SJCRH30 (cell line): ENCODE data around the gene OR2D2. TPM values are rescaled to one million over a fixed set of nuclear protein-coding genes. Genes with fewer than 3 reads are reported as not detected.
"Not testable (repeated sequence)": the region's sequence is repeated elsewhere in the genome, so short reads cannot be mapped to it uniquely, and the experiment has no call there.

ENCODE experiments used
- DNase-seq, 2 experiments: peaks; one replicate each; pipeline ENCODE4 v3.0.0-alpha.2; 2015 to 2020
- H3K27ac ChIP-seq: fragments of 250-450 bp; sonication (Bioruptor Pico); 2 replicates; pipeline ENCODE4 v1.5.1; 2020; ENCODE audit warnings: mild to moderate bottlenecking, moderate library complexity
- H3K27me3 ChIP-seq: fragments of 250-450 bp; sonication (Bioruptor Pico); 2 replicates; pipeline ENCODE4 v1.5.1; 2020; ENCODE audit warnings: mild to moderate bottlenecking, moderate library complexity
- H3K36me3 ChIP-seq: fragments of 250-450 bp; sonication (Bioruptor Pico); 2 replicates; pipeline ENCODE4 v1.5.1; 2020; ENCODE audit warnings: mild to moderate bottlenecking, moderate library complexity
- H3K4me1 ChIP-seq: fragments of 250-450 bp; sonication (Bioruptor Pico); 2 replicates; pipeline ENCODE4 v1.5.1; 2020; ENCODE audit warnings: mild to moderate bottlenecking, moderate library complexity
- H3K4me3 ChIP-seq: fragments of 250-450 bp; sonication (Bioruptor Pico); 2 replicates; pipeline ENCODE4 v1.5.1; 2020; ENCODE audit warnings: mild to moderate bottlenecking, moderate library complexity
- H3K9me3 ChIP-seq: fragments of 250-450 bp; sonication (Bioruptor Pico); replicated peaks from 2 replicates; pipeline ENCODE4 v1.5.1; 2020; ENCODE audit warnings: mild to moderate bottlenecking, moderate library complexity
- total RNA-seq: library from RNA; depleted of rRNA; stranded (reverse); fragments of >200 nt; shearing (Covaris generic); gene quantifications from 2 replicates; pipeline ENCODE4 v1.2.3, GENCODE V29; 2014

The OR2D2 gene
- total RNA-seq, 1 experiment from 2014 or later: not detected

DNA sequence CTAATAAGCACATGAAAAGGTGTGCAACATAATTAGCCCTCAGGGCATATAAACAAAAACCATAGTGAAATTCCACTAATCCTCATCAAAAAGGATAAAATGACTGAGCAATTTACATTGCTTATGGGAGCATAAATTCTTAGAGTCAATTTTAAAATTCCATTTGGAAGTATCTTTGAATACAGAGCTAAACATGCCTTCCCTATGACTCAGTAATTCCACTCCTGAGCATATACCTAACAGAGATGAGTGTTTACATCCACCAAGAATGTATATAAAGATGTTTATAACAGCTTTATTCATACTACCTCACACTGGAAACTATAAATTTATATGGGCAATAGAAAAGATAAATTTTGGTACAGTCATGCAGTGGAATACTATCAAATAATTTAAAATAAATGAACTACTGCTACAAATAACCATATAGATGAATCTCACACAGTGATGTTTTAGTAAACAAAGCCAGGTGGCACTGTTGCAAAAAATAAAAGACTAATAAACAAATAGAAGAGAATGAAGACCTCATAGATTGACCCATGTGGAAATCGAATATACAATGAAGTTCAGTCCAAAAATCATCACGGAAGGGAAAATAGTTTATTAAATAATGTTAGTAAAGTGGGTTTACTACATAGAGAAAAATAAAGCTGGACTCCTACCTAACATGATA lies 8.2 kb upstream of the OR2D2 start:
- DNase-seq: no peak
- H3K36me3 ChIP-seq: no peaks in the 10 kb centered on the region
- no peaks in the 10 kb centered on the region for H3K4me1 ChIP-seq
- H3K4me3 ChIP-seq: no peak overlapping the region
- no peaks in the 10 kb centered on the region for H3K9me3 ChIP-seq
- no peaks in the 10 kb centered on the region; the same call in 1 of the 2 replicates for H3K27me3 ChIP-seq
- no peak overlapping the region for H3K27ac ChIP-seq

DNA sequence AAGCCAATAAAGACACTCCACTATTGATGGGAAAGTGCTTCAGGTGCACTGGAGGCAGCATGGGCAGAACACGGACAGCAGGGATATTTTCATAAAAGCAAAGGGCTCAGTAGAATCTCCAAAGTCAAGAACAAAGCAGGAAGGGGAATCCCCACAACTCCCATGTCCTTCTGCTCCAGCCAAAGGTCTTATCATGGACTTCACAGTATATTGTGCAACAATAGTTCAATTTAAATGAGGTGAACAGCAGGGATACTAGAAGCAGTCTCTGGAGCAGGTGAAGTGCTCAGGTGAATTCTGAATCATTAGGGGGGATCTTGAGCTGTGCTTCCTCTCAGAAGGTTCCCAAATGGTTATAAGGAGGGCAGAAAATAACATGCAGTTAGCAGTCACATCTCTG lies 6.6 kb upstream of the OR2D2 start:
- H3K36me3 ChIP-seq: no peaks in the 10 kb centered on the region
- DNase-seq: no peak

DNA sequence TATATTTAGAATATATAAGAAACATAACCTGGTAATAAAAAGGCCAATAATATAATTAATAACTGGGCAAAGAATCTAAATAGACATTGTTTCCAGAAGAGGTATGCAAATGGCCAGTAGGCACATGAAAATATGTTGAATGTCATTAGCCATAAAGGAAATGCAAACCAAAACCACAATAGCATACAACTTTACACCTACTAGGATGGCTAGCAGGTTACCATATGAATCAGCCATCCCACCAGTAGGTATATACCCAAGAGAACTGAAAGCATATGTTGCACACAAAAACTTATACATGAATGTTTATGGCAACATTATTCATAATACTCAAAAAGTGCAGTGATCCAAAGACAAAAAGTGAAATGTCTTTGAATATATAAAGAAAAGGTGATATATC lies 2.7 kb upstream of the OR2D2 start:
- Histone ChIP-seq H3K27ac (no peak overlapping the region), H3K4me3 (no peak overlapping the region), H3K27me3 (no peaks in the 10 kb centered on the region), H3K4me1 (no peaks in the 10 kb centered on the region), H3K36me3 (no peaks in the 10 kb centered on the region), H3K9me3 (no peaks in the 10 kb centered on the region)
- no peak for DNase-seq

More for the DNA sequence above, 6.6 kb upstream of the OR2D2 start:
- Histone ChIP-seq H3K9me3 (no peaks in the 10 kb centered on the region), H3K4me3 (no peak overlapping the region), H3K4me1 (no peaks in the 10 kb centered on the region), H3K27ac (no peak overlapping the region), H3K27me3 (no peaks in the 10 kb centered on the region; the same call in 1 of the 2 replicates)

DNA sequence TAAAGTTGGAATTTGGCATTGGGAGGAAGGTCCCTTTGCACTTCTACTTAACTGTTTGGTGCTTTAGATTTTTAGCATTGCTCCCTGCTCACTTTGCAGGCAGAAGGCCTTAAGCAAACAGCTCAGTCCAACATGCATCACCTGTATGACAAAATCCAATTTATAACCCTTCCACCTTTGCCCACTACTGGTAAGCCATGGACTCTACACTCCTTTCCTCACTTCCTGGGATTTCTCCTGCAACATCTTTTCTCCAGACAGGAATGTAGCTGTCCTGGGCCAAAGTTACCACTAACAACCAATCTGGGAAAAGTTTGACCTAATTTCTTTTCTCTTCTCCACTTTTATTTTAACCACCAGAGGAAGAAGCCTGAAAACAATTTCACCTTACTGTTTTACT lies 1.8 kb upstream of the OR2D2 start:
- Histone ChIP-seq H3K36me3 (no peaks in the 10 kb centered on the region), H3K9me3 (no peaks in the 10 kb centered on the region), H3K27ac (no peak overlapping the region), H3K4me1 (no peaks in the 10 kb centered on the region), H3K27me3 (no peaks in the 10 kb centered on the region), H3K4me3 (no peak overlapping the region)
- no peak for DNase-seq

DNA sequence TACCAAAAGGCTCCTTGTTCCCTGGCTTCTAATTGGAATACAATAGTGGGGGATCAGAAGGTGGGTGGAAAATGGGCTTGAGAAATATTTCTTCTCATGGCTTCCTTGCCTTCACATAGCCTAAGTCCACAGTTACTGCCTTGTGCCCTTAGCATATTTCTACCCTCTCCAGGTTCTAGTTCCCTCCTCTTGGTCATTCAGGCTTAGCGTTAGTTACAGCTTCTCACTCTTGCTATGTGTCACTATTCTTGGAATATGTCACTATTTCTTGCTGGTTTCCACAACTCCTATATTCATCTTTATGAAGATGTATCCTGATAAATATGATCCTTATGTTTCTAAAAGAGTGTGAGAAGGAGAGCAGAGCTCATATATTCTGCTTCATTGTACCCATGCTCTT lies 2.5 kb downstream of the OR2D2 start:
- no peak overlapping the region for H3K4me3 ChIP-seq
- no peak overlapping the region for H3K27ac ChIP-seq
- no peaks in the 10 kb centered on the region for H3K4me1 ChIP-seq
- DNase-seq: no peak
- no peaks in the 10 kb centered on the region for H3K9me3 ChIP-seq
- no peaks in the 10 kb centered on the region for H3K27me3 ChIP-seq
- no peaks in the 10 kb centered on the region for H3K36me3 ChIP-seq

DNA sequence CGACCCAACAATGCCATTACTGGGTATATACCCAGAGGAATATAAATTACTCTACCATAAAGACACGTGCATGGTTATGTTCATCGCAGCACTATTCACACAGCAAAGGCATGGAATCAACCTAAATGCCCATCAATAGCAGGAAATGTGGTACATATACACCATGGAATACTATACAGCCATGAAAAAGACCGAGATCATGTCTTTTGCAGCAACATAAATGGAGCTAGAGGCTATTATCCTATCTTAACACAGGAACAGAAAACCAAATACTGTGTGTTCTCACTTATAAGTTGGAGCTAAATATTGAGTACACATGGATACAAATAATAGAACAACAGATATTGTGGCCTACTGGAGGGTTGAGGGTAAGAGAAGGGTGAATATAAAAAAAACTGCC lies 3.5 kb downstream of the OR2D2 start:
- Histone ChIP-seq H3K36me3 (no peaks in the 10 kb centered on the region), H3K4me3 (no peak overlapping the region), H3K4me1 (no peaks in the 10 kb centered on the region), H3K27me3 (no peaks in the 10 kb centered on the region), H3K27ac (no peak overlapping the region), H3K9me3 (no peaks in the 10 kb centered on the region)
- DNase-seq: no peak

DNA sequence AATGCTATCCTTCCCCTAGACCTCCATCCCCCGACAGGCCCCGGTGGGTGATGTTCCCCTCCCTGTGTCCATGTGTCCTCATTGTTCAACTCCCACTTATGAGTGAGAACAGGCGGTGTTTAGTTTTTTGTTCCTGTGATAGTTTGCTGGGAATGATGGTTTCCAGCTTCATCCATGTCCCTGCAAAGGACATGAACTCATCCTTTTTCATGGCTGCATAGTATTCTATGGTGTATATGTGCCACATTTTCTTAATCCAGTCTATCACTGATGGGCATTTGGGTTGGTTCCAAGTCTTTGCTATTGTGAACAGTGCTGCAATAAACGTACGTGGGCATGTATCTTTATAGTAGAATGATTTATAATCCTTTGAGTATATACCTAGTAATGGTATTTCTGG lies 4.6 kb downstream of the OR2D2 start:
- H3K27me3 ChIP-seq, H3K27ac ChIP-seq, H3K9me3 ChIP-seq, H3K4me3 ChIP-seq, H3K4me1 ChIP-seq, H3K36me3 ChIP-seq, DNase-seq: not testable (repeated sequence)

DNA sequence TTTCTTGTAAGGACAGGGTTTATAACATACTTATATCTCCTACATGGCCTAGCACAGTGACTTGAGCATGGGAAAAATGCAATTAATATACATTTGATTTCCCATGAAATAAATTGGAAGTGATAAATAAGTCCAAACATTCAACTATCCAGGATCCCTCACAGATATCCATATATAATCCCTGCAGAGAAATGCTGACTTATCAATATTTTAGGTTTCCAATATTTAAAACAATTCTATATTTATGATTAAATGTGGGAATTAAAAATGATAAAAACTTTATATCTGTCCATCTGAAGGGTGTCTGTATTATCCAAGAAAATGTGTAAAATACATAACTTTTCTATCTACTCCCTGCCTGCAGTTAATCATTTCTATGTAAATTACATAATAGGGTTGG lies 9.5 kb downstream of the OR2D2 start:
- no peaks in the 10 kb centered on the region for H3K27me3 ChIP-seq
- no peak overlapping the region for H3K27ac ChIP-seq
- no peaks in the 10 kb centered on the region for H3K36me3 ChIP-seq
- H3K4me1 ChIP-seq: no peaks in the 10 kb centered on the region
- H3K9me3 ChIP-seq: no peaks in the 10 kb centered on the region
- H3K4me3 ChIP-seq: no peak overlapping the region
- no peak for DNase-seq

DNA sequence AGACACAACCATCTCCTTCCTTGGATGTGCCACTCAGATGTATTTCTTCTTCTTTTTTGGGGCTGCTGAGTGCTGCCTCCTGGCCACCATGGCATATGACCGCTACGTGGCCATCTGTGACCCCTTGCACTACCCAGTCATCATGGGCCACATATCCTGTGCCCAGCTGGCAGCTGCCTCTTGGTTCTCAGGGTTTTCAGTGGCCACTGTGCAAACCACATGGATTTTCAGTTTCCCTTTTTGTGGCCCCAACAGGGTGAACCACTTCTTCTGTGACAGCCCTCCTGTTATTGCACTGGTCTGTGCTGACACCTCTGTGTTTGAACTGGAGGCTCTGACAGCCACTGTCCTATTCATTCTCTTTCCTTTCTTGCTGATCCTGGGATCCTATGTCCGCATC lies 15.4 kb downstream of the OR2D2 start:
- Histone ChIP-seq H3K4me3 (no peak overlapping the region), H3K4me1 (no peaks in the 10 kb centered on the region), H3K27me3 (no peaks in the 10 kb centered on the region), H3K9me3 (no peaks in the 10 kb centered on the region), H3K27ac (no peak overlapping the region), H3K36me3 (no peaks in the 10 kb centered on the region)
- DNase-seq: no peak

DNA sequence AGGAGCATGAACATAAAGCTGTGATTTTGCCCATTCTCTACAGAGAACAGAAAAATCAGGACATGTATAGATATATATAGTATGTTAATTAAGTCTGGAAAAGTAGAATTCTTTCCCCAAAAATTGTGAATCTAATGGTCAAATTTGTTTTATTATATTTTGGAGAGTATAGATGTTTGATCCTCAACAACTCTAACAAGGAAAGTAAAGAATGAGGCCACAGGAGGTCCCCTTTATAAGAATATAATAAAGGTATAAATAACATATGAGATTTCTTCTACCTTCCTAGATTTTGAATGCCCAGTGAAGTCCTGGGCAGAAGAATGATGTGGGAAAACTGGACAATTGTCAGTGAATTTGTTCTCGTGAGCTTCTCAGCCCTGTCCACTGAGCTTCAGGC lies 16.0 kb downstream of the OR2D2 start, which contains the start of gene OR10A4:
OR10A4 (plus strand) TSS at position 301 of the 400 bp plus-strand sequence; CDS start at position 324, 23 bp downstream.
- Histone ChIP-seq H3K4me1 (no peaks in the 10 kb centered on the region), H3K4me3 (no peak within 1 kb of the TSS), H3K27me3 (no peaks in the 10 kb centered on the region), H3K9me3 (no peaks in the 10 kb centered on the region), H3K36me3 (no peaks in the 10 kb centered on the region), H3K27ac (no peak within 1 kb of the TSS)
- no peak for DNase-seq

DNA sequence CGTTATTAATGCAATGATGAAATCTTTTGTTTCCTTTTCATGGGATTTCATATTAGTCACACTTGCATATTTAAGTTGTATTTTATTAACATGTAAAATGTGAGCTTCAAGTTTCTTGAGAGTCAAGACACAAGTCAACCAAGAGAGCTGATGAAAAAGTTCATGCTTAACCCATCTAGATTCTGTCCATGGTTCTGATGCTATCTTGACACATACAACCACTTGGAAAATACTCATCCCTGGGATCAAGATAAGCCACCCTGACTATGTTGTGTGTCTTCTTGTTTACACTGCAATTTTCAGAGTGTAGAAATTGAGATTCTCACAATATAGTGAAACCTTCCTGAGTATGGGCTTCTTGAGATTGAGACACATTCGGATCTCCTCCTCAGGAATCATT lies 16.5 kb downstream of the OR2D2 start:
- no peaks in the 10 kb centered on the region for H3K9me3 ChIP-seq
- H3K27me3 ChIP-seq: no peaks in the 10 kb centered on the region
- no peaks in the 10 kb centered on the region for H3K4me1 ChIP-seq
- H3K4me3 ChIP-seq: no peak overlapping the region
- no peaks in the 10 kb centered on the region for H3K36me3 ChIP-seq
- no peak for DNase-seq
- no peak overlapping the region for H3K27ac ChIP-seq

DNA sequence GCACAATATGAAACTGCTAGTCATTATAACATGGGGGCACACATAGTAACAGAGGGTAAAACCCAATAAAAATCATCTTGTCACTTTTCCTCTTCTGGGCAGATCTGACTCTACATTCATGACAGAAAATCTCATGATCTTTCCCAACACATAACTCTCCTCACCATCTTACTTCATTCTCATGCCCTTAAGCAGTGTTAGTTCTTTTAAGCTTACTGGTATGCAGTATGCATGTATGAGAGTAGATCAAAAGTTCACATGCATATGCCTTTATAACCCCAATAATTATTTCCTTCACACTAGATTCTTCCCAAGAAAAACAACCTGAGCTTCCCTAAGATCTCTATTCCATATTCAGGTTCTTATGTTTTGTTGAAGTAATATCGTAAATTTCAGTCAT lies 21.0 kb downstream of the OR2D2 start:
- DNase-seq: no peak
- no peak overlapping the region for H3K4me3 ChIP-seq
- H3K27me3 ChIP-seq: no peaks in the 10 kb centered on the region
- no peaks in the 10 kb centered on the region for H3K36me3 ChIP-seq
- no peaks in the 10 kb centered on the region for H3K4me1 ChIP-seq
- no peaks in the 10 kb centered on the region for H3K9me3 ChIP-seq
- H3K27ac ChIP-seq: no peak overlapping the region

DNA sequence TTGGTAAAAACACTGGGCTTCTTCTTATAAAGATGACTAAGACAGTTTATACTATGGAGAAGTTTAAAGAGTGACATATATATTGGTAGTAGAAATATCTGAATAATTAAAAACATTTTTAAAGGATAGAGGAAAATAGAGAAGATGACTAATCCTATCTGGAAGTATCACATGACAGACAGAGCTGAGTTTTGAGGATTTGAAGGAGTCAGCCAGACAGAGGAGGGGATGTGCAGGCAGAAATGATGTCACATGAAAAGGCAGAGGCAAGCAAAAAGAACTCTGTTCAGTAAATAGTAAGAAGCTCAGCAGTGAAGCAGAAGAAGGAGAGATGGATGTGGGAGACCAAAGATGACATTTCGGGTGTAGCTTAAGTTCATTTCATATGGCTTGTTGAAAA lies 27.9 kb downstream of the OR2D2 start:
- Histone ChIP-seq H3K4me3 (no peak overlapping the region), H3K9me3 (no peaks in the 10 kb centered on the region), H3K27ac (no peak overlapping the region), H3K27me3 (no peaks in the 10 kb centered on the region), H3K4me1 (no peaks in the 10 kb centered on the region), H3K36me3 (no peaks in the 10 kb centered on the region)
- DNase-seq: no peak

DNA sequence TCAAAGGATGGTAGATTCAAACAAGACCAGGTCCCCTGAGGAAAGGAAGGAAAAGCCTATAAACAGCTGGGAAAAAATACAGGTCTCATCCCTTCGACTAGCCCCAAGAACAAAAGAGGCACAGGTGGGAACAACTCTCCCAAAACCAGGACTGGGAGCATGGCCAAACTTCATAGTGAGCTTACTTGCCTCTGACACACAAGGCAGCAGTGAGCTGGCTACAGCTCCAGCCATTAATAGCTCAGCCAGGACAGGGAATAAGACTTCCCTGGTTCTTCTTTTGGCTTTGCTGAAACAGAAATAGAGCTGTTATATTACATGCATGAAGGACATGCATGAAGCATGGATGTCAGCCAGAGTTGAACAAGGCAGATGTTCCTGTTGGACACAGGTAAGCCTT lies 29.3 kb downstream of the OR2D2 start, which contains the start of gene OR10A2:
OR10A2 (plus strand) TSS at position 97 of the 400 bp plus-strand sequence. CDS start 6,698 bp downstream, outside the sequence.
- no peaks in the 10 kb centered on the region for H3K9me3 ChIP-seq
- H3K36me3 ChIP-seq: no peaks in the 10 kb centered on the region
- no peak for DNase-seq
- H3K27ac ChIP-seq: no peak within 1 kb of the TSS
- H3K4me1 ChIP-seq: no peaks in the 10 kb centered on the region
- no peak within 1 kb of the TSS for H3K4me3 ChIP-seq
- H3K27me3 ChIP-seq: no peaks in the 10 kb centered on the region

DNA sequence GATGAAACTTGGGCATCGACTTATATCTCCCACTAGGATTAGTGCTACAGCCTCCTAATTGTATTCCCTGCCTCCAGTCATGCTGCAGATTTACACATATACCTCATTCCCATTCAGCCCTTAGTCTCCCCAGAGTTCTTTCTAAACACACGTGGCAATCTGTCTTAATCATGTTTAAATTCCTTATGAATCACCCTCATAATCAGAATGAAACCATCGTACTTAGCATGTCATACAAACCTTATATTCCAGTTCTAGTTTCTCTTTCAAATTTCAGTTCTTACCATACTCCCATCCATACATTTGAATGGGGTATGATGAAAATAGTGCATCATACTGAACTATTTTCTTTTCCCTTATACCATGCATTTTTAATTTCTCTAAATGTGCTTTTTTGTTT lies 35.4 kb downstream of the OR2D2 start:
- DNase-seq: no peak
- no peaks in the 10 kb centered on the region for H3K27me3 ChIP-seq
- no peaks in the 10 kb centered on the region for H3K36me3 ChIP-seq
- H3K4me3 ChIP-seq: no peak overlapping the region
- no peaks in the 10 kb centered on the region for H3K4me1 ChIP-seq
- no peaks in the 10 kb centered on the region for H3K9me3 ChIP-seq
- no peak overlapping the region for H3K27ac ChIP-seq

DNA sequence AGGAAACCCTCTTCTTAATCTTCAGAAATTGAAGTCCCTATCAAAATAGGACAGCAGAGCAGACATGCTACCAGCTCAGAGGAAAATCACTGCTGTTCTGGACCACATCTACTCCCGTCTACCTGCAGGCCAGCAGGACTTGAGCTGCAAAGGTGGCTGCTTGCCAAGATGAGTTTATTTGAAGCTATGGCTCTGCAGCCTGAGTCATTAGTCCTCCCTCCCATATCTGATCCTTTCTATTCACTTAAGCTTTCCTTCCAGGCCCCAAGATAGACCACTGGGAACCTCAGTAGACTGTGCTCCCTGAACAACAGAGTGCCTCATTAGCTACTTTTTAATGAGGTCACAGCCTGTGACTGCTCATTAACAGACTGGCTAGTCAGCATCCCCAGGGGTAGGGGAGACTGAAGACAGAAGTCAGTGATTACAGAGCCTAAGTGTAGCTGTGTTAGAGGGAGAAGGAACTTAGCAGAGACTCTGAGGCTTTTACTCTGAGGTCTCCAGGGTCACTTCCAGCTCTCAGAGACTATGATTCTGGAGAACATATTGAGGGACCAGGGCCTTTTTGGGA lies 36.2 kb downstream of the OR2D2 start:
- DNase-seq: no peak
- no peak overlapping the region for H3K27ac ChIP-seq
- H3K36me3 ChIP-seq: no peaks in the 10 kb centered on the region
- H3K4me3 ChIP-seq: no peak overlapping the region
- no peaks in the 10 kb centered on the region for H3K4me1 ChIP-seq
- H3K27me3 ChIP-seq: no peaks in the 10 kb centered on the region
- no peaks in the 10 kb centered on the region for H3K9me3 ChIP-seq
